ENCODE data around the gene CRYBA2.

DNA sequence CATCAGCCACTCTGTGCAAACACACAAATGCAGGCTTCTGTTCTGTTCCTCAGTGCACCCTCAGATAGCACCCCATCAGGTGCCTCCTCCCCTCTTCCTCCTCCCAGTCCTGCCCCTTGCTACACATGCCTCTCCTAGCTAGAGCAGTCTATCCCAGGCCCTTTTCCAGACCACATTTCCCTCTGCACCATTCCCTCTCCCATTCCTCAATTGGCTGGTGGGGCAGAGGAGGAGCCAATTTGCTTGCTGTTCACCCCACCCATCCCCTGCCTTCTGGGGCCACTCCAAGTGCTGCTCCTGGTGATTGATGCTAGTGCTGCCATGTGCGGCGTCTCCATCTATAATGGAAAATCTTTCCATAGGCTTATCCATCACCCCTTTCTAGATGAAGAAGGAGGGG lies 42.7 kb upstream of the CRYBA2 start:
- TF ChIP-seq, protein P1, sequence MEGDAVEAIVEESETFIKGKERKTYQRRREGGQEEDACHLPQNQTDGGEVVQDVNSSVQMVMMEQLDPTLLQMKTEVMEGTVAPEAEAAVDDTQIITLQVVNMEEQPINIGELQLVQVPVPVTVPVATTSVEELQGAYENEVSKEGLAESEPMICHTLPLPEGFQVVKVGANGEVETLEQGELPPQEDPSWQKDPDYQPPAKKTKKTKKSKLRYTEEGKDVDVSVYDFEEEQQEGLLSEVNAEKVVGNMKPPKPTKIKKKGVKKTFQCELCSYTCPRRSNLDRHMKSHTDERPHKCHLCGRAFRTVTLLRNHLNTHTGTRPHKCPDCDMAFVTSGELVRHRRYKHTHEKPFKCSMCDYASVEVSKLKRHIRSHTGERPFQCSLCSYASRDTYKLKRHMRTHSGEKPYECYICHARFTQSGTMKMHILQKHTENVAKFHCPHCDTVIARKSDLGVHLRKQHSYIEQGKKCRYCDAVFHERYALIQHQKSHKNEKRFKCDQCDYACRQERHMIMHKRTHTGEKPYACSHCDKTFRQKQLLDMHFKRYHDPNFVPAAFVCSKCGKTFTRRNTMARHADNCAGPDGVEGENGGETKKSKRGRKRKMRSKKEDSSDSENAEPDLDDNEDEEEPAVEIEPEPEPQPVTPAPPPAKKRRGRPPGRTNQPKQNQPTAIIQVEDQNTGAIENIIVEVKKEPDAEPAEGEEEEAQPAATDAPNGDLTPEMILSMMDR (conservative IDR thresholded peaks at IDR 0.05 in 1 of 2, IDR thresholded peaks at IDR 0.05 in 1 of 2; ENCODE audit: extremely low read depth in 1 of 2, insufficient read depth in 1 of 2, low read depth in 1 of 2, low read length in 2 of 2): no peak
- no peak for TF ChIP-seq EZH2 (IDR thresholded peaks at IDR 0.05; ENCODE audit: borderline replicate concordance, low read length)

All from mammary epithelial cell (primary cell).